IPS DF 4.7 (cell line): ENCODE results near the gene PBX3.

Experiments used
- DNase-seq: peaks from one replicate; pipeline ENCODE4 v3.0.0-alpha.2; 2013; ENCODE audit warnings: low spot score; ENCODE audit errors: extremely low read depth

Gene PBX3

GRCh38 chr9:125904155-125904851 lies 157.1 kb downstream of the PBX3 start:
- DNase-seq, result no peak

GRCh38 chr9:125906144-125906543 lies 159.0 kb downstream of the PBX3 start:
- DNase-seq, result no peak

- no peak for DNase-seq
These were observed 159.7 kb downstream of the PBX3 start for GRCh38 chr9:125906893-125907292.

- no peak for DNase-seq
These were observed 161.0 kb downstream of the PBX3 start for GRCh38 chr9:125908136-125908535.

GRCh38 chr9:125908966-125909365 lies 161.8 kb downstream of the PBX3 start:
- no peak for DNase-seq

GRCh38 chr9:125909459-125909858 lies 162.3 kb downstream of the PBX3 start:
- DNase-seq, result no peak

GRCh38 chr9:125910286-125910685 lies 163.1 kb downstream of the PBX3 start:
- DNase-seq, result no peak

- DNase-seq, result no peak
These were observed 164.9 kb downstream of the PBX3 start for GRCh38 chr9:125911861-125912644.

- DNase-seq, result no peak
These were observed 165.5 kb downstream of the PBX3 start for GRCh38 chr9:125912667-125913066.

- no peak for DNase-seq
These were observed 166.4 kb downstream of the PBX3 start for GRCh38 chr9:125913551-125913950.

GRCh38 chr9:125914411-125914810 lies 167.2 kb downstream of the PBX3 start:
- no peak for DNase-seq

GRCh38 chr9:125915606-125916005 lies 168.4 kb downstream of the PBX3 start:
- no peak for DNase-seq

GRCh38 chr9:125919565-125919964 lies 172.4 kb downstream of the PBX3 start:
- DNase-seq, result no peak

- no peak for DNase-seq
These were observed 173.2 kb downstream of the PBX3 start for GRCh38 chr9:125920402-125920801.

GRCh38 chr9:125922854-125923253 lies 175.7 kb downstream of the PBX3 start:
- DNase-seq, result no peak

- no peak for DNase-seq
These were observed 177.2 kb downstream of the PBX3 start for GRCh38 chr9:125924351-125924750.

- no peak for DNase-seq
These were observed 179.8 kb downstream of the PBX3 start for GRCh38 chr9:125926936-125927335.

- DNase-seq, result no peak
These were observed 182.7 kb downstream of the PBX3 start for GRCh38 chr9:125929846-125930245.

GRCh38 chr9:125931211-125931610 lies 184.0 kb downstream of the PBX3 start:
- no peak for DNase-seq

- no peak for DNase-seq
These were observed 184.8 kb downstream of the PBX3 start for GRCh38 chr9:125932012-125932411.

GRCh38 chr9:125932746-125933455 lies 185.7 kb downstream of the PBX3 start:
- no peak for DNase-seq

GRCh38 chr9:125942125-125942524 lies 195.0 kb downstream of the PBX3 start:
- no peak for DNase-seq
